HG03175 (cell line): ENCODE data around the gene MSI2.

Source experiments
- ATAC-seq: cut with Tn5 transposase; IDR thresholded peaks from one replicate; pipeline ENCODE4 v1.9.1; 2021; ENCODE audit warnings: mild to moderate bottlenecking, moderate library complexity; ENCODE audit not compliant: unreplicated experiment

Gene MSI2

DNA sequence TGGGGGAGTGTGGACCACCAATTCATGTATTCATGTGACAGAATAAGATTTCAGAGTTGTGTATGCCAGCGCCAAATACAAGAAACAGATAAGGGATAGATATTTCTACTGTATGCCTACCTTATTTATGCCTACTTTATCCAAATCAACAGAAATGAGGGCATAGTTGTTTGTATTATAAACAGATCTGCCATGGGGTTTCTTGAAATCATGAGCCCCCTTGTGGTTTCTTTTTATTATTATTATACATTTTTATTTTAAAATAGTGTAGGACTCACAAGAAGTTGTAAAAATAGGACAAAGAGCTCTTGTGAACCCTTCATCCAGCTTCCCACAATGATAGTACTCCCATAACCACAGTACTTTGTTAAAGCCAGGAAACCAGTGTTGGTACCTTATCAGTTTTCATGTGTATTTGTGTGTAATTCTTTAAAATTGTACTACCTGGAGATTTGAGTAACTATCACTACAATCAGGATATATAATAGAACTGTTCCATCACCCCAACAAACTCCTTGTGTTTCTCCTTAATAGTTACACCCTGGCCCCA, 259.4 kb downstream of the MSI2 start:
- ATAC-seq, result no peak

DNA sequence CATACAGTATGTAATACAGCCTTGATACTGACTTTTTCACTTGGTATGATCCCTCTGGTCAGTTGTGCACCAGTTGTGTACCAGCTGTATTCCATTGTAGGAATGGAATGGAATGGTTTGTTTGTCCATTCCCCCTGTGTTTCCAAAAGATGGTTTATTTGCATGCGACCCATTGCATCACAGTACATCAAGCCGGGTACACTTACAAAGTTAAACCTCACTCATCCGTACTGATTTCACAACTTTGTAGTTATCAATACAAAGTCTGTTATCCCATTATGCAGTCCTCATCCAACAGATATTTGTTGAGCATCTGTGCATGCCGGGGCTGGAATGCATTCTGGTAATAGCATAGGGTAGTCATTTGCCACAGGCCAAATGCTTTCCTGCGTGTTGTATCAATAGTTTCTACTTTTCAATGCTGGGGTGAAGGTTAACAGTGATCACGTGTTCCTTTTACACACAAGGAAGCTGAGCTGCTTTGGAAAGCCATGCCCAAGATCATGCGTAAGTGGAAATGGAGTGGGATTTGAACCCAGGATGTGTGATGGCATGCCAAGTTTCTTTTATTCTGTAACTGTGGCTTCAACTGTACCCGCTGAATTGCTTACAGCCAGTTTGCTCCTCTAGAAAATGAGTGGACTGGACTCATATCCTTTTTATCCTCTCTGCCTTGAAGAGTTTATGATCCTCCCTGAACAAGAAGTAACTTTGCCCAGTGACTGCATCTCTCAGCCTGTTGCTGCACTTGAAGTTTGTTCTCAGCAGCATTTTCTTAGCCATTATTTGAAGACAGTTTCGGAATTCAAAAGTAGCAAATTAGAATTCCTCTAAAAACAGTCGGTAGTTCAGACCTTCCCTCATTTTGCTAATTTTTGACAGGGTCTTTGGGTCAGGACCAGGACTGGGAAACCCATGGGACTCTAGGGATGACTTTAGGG, 260.2 kb downstream of the MSI2 start:
- no peak for ATAC-seq

DNA sequence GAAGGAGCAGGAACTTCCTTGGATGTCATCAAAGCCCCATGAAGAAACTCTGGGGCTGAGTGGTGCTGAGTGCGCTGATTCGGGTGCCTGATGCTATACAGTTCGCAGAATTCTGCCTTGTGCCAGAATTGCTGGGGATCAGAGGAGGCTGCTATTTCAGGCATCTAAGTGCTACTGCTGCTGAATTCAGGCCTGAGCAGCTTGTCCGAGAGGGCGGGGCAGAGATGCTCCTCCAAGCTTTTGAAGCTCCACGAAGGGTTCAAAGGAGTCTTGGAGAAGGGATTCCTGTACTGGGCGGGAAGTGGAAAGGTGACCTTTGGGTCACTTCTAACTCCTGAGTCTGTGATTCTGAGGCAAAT, 260.9 kb downstream of the MSI2 start:
- ATAC-seq, result no peak

DNA sequence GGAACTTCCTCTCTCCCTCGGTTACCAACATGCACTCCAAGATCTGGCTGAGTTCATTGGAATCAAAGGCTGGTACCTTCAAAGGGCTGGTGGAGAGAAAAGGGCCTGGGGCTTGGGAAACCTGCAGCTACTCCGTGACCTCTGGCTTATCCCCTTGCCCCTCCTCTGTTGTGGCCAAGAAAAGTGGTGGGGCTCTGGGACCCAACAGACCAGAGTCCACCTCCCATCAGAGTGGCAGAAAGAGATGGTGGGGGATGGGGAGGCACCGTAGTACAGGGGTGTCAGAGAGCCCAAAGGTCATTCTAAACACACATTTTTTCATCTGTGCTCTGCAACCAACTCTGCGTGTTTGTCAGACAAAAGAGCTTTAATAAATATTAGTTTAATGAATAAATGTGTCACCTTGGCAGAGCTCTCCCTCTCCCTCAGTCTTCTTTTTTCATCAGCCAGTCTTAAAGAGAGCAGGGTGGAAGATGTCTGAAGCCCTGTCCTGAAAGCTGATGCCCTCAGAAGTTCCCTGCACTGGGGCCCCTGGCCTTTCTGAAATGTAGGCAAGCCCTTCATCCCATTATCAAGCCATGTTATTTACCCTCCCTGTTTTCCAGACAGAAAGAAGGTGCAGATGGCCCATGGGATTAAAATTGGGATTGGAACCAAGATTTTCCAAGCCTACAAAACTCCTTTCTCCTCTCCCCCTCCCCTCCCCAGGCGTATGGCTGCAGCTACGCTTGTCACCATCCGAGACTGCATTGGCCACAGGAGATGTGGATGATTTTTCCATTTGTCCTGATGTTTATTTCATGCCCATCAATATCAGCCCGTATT, 261.5 kb downstream of the MSI2 start:
- no peak for ATAC-seq

DNA sequence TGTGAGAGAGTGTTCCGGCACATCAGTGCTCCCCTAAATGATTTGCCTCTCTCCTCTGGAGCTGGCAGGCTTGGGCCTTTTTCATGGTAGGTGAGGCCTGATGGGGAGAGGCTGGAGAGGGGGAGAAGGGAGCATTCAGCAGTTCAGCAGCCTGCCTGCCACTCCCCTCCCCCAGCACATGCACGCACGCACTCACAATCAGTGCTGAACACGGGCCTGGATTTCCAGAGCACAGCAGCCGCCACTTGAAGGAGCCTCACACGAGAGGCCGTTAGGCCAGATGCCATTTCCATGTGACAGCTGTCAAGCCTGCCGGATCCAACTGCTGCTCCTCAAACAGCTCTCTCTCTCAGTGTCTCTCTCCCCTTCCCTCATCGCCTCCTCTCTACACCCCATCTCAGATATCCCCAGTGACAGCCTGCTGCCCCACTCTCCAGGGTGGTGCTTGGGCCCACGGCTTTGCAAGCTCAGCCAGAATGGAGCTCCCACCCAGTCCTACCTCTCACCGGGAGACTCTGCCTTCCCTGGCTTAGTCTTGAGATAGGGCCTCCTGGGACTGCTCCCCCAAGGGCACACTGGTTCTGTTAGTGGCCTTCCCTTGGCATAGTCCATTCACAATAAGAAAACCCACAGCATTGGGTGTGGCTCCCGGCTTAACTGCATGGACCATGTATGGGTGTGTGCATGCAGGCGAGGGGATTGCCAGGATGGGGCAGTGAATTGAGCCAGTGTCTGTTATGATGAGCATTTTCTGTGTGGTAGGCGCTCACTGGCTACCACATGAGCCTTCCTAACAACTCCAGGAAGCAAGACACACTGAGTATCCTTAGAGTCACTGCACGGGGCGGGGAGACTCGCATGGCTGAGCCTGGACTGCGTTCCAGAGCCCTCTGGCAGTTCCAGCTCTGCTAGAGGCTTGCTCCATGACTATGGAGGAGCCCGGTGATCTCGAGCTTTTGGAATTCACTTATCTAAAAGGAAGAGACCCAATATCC, 262.6 kb downstream of the MSI2 start:
- ATAC-seq, result no peak

DNA sequence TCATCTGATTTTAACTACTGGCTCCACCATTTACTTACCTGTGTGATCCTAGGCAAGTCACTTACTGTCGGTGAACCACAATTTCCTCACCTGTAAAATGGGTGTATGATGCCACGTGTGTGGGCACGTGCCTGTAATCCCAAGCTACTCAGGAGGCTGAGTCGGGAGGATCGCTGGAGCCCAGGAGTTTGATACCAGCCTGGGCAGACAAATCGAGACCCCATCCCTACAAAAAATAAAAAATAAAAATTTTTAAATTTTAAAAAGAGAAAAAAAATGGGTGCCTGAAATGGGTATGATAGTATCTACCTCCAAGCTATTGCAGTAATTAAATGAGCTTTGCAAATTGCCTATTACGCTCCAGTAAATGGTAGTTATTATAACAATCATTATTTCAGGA, 263.5 kb downstream of the MSI2 start:
- ATAC-seq, result no peak

DNA sequence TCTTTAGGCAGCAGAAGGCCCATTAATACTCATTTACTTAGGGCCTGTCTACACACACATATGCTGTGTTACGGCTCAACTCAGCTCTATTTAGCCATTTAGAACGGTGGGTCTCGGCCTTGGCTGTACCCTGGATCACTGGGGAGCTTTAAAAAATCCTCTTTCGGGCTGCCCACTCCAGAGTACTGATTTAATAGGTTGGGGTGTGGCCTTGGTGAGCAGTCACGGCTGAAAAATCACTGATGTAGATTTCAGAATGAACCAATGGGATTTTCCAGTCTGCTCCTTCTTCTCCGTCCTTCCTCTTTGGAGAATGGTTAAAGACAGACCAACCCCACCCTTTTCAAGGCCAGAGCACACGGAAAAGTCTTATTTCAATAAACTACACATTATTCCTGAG, 265.3 kb downstream of the MSI2 start:
- no peak for ATAC-seq

DNA sequence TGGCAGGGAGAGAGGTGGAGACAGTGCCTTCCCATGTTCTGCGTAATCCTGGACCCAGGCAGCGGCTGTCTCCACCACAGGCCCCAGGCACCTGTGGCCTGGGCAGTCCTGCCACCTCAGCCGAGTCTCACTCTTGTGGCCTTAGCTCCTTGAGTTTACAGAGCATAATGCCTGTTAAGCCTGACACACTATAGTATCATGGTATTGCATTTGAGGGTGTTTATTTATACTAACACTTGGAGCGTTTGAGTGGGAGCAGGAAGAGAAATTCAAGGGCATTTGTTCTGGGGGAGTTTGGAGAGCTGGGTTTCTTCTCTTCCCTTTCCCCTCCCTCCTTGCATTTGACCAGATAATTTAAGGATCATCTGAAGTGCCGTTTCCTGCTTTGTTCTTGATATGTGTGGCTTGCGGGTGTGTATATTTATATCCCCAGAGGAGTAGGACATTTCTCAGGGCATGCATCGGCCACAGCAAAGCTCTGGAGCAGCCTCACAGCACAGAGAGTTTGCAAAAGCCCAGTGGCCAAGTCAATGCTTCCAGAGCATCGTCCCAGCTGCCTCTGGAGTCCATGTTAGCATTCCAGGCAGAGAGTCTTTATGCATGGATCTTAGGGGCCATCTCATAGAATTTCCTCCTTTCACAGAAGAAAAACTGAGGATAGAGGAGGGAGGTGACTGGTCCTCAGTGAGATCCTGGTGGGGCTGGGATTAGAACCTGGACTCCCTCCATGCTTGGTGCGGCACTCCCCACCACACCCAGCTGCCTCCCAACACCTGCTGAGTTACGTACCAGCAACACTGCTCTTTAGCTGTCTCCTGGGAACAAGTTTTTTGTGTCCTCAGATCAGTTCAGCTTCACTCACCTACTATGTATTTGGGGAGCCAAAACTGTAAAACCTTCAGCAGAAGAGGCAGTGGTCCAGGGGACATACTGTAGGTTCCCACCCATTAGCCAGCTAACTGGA, 266.0 kb downstream of the MSI2 start:
- no peak for ATAC-seq

DNA sequence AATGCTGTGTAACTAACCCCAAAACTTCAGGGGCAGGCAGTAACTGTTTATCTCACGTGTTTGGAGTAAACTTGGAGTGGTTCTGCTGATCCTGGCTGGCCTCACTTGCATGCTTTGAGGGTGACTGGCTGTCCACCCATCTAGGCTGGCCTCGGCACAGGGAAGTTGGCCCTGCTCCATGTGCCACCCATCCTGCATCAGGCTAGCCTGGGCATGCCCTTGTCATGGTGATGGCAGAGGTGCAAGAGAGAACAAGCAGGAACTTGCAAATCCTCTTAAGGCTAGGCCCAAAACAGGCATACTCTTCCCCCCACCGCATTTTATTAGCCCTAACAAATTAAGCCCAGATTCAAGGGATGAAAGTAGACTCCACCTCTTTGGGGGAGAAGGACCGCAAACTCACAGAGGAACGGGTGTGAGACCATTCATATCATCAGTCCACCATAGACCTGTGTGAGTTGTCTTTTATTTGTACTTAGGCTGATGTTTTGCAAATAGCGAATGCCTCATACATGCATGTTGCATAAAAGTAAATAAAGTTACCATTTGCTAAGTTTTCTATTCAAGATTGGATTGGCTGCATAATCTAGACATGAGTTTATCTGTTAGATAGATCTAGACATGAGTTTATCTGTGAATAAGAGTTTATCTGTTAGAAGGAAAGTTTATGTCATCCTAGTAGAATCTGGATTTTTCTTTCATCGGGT, 267.8 kb downstream of the MSI2 start:
- no peak for ATAC-seq

DNA sequence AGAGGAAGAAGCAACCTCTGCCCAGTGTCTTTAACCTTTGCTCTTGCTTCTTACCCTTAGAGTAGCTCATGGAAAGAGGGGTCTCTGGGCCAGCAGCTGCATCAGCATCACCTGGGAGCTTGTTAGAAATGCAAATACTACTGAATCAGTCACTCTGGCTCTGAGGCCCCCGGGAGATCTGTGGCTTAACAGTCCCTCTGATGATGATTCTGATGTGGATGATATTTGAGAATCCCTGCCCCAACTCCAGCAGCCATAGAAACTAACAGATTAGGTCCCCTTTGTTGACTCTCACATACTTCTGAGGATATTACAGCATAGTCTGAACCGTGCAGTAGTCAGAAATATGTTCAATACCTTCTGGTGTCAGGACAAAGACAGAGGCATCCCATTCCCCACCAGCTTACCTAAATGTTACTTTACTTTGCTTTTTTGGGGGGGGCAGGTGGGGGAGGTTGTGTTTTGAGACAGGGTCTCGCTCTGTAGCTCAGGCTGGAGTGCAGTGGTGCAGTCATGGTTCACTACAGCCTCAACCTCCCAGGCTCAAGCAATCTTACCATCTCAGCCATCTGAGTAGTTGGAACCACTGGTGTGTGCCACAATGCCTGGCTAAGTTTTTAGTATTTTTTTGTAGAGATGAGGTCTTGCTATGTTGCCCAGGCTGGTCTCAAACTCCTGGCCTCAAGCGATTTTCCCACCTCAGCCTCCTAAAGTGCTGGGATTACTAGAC, 268.7 kb downstream of the MSI2 start:
- no peak for ATAC-seq

DNA sequence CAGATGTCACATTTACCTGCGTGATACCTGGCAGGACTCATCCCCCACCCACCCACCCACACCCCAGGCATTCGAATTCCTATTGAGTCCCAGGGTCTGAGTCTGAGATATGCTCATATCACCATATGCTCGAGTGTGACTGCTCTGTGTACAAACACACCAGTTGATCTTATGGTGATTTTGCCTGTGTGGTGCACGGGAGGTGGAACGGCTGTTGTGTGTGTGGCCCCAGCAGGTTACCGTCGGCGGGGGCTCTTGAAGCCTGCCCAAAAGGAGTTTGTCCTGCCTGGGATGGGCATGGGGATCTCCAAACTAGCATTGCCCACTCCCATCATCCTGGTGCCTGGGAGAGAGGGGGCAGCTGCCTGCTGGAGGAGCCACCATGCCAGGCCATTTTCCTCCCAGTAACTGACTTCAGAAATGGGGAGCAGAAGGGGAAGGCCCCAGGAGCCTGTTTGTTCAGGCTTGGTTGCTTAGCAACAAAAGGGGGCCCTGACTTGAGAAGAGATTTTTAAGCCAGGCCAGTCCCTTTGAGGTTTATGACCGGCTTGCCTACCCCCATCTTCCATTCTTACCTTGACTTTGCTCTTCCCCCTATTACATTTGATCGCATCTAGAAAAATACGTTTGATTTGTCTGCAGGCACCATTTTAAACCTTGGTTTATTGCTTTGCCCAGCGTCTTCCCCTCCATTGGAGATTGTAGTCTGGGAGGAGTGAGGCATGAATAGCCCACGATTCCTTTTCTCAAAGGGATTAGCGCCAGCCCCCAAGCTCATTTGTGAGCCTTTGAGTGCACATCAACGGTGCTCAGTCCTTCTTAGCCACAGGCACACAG, 271.1 kb downstream of the MSI2 start:
- no peak for ATAC-seq

DNA sequence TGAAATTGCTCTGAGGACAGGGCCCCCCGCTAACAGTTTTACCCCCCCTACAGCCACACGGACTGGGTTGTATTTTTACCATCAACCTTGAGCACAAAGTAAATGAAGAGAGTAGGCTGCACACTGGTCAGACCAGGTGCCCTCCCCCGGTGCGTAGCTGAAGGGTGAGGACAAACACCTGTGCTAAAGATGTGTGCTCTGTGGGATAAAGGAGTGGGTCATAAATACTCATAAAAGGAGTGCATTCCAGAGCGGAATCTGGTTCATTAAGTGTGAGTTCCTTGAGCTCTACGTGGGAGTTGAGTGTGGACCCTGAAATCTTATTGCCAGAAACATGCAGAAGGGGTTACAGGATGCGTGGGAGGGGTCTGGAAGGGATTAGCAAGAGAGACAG, 271.7 kb downstream of the MSI2 start:
- no peak for ATAC-seq

DNA sequence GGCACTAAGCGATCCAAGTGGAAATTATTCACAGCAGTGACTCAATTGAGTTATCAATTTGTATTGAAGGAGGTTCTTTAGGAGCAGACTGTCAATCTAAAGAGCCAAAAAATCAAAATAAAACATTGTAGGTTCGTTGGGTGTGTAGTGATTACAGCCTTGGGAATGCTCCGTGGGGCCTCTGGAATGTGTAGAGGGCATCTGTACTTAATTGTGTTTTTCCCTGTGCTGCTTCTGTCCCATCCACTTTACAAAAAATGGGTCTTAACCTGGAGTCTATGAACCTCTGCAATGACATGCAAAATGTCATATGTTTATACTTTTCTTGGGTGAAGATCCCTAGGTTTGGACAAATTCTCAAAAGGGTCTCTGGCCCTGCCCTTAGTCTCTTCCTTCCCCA, 273.7 kb downstream of the MSI2 start:
- no peak for ATAC-seq

DNA sequence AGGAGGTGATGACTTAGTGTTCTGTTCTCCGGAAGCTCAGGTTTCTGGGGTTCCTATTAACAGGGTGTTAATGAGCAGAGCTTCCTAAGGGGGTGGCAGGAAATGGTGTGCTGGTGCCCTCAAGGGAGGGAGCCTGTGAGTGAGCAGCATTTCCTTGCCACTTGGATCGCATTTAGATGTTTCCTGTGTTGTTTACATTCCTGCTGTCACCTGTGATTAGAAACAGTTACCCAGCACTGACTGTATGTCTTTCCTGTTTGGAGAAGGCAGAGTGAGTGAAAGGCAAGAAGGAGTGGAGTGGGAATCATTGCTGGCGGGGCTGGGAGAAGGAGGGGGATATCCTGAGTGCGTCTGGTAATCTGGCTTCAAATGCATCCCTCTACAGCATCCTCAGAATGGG, 274.2 kb downstream of the MSI2 start:
- no peak for ATAC-seq

DNA sequence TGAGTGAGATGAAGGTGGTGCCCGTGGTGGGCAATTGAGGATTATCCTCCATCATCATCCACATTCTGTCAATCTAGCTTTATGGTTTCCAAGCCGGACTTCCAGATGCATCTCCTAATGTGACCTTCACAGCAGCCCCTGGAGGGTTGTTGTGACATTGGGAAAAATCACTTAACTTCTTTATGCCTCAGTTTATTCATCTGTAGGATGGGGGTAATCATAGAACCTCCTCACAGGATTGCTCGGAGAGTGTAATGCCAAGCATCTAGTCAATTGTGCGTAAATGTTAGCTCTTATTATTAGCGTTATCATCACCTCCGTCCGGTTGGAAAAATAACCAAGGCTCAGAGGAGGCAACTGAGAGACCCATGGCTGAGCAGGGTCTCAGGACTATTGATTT, 274.8 kb downstream of the MSI2 start:
- no peak for ATAC-seq

DNA sequence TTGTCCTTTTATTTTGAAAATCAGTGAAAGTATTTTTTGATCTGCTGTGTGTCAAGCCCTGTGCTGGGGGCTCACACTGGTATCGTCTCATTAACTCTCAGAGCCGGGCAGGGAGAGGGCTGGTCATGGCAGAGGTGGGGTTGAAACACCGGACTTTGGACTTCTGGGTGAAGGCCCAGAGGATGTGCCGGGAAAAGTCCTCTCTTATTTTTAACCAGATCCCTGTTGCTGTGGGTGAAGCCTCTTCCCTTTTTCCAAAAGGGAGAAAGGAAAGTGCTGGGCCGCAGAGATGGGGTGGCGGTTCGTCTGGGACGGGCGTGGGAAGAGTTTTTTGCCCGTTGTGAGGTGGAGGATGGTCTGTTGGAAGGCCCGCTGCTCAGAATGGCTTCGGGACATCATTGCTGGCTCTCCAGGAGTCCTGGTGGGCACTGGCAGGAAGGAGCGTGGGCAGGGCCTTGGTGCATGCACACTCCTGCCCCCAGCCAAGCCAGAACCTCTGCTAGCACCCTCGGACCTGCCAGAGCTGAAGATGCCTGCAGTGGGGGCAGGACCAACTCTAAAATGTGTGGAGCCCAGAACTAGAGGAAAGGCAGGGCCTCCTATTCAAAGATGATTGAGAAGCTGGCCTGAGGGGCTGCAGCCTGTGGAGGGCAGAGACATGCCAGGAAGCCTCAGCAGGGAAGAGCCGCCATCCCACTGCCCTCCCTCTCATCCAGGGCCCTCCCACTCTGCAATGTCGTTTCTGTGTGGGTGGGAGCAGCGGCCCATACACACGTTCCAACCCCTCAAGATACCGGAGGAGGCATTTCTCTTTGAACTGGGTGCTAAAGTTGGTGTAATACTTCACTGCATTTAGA, 275.6 kb downstream of the MSI2 start:
- ATAC-seq, result no peak
